Glomerular visceral epithelial cell (primary cell): ENCODE measurements around the gene PRSS22.

ENCODE experiments used
- DNase-seq: peaks from one replicate; pipeline ENCODE4 v3.0.0-alpha.2; 2016; ENCODE audit errors: extremely low spot score

Gene PRSS22

DNA sequence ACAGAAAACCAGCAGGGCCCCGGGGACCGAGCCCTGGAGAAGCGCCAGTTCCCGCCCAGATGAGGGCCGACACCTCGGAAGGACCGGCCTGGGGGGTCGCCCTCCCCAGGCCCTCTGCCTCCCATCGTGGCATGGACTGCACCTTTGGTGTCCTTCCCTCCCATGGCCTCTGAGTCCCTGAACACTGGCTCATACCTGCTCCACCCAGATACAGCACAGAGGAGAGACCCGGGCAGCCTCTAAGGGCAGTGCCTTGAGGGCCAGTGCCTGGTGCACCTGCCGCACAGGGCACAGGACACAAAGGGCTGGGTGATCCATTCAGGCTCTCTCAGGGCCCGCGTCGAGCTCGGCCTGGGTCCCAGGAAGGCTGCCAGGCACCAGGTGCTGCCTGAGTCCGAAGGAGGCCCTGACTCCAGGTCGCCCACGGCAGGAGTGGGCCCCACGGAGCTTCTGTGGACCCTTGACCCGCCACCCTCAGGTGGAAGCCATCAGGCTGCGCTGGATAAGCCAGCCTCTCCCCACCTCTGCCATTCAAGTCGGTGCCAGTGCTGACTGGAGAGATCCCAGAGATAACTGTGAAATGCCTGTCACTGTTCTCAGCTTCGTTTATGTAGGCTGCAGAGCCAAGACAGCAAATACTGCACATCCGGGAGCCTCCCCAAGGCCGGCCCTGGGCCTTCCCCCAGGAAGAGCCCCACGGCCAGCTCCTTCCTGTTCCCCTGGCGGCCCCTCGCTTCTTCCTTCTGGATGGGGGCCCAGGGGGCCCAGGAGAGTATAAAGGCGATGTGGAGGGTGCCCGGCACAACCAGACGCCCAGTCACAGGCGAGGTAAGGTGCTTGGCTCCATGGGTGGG, 28.2 kb downstream of the PRSS22 start, which contains the start of gene ZG16B:
Gene ZG16B, plus strand, starts transcription at position 803 of the 854 bp plus-strand sequence. CDS start 139 bp downstream, outside the sequence.
- DNase-seq: no peak

DNA sequence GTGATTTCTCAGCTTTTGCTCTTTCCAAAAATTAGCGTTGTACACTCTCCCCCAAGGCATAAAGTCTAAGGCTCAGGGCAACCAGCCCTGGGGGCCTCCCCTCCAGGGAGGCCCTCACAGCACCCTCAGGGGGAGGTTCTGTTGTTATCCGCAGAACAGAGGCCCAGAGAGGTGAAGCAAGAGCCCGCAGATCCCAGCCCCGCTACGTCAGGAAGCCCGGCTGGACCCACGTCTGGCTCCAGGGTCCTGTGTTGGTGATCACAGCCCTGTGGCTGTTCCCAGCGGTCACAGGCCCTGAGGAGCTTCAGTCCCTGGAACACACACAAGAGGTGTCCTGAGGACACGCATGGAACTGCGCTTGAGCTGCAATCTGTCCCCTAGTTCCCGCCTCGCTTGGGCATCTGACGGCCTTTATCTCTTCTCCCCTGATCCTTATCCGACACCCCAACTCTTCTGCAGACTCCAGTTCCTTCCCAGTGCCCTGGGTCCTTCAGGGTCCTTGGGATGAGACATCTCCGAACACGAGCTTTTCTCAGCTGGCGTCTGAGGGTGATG, 29.0 kb downstream of the PRSS22 start:
- no peak for DNase-seq

DNA sequence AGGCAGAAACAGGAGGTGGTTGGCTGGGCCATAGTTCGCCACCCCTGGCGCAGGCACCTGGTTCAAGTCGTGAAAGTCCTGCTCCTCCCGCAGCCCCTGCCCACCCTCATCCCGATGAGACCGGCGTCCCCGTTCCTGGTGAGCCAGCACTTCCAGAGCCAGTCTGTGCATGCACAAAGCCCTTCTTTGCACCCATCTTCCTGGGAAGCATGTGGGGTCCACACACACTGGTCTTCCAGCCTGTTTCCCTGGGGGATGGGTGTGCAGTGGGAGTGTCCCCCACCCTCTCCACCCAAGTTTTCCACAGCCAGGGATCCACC, 29.5 kb downstream of the PRSS22 start:
- DNase-seq: no peak

DNA sequence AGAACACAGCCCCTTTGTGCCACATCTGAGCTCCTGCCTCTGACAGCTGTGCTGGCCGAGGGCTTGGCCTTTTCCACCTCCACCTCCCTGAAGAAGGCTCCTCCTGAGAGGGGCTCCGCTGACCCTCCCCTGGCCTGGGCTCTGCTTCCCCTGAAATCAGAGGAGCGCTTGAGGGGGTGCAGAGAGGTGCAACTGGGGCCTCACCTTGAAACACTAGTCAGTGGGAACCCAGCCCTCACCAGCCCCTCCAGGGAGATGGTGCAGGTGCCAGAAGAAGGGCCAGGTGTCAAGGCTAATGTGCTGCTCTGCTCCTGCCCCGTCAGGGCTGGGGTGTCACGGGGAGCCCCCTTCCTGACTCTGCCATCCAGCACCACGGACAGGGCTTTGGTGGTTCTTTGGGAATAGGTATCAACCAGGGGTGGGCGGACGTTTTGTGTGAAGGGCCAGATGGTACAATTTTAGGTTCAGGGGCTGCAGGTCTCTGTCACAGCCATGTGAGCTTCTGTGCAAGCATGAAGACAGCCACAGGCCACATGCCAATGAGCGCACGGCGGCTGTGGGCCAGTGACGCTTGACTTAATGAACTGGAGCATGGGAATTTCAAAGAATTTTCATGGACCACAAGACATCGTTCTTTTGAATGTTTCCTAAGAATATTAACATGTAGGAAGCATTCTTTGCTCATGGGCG, 30.0 kb downstream of the PRSS22 start:
- DNase-seq: no peak

DNA sequence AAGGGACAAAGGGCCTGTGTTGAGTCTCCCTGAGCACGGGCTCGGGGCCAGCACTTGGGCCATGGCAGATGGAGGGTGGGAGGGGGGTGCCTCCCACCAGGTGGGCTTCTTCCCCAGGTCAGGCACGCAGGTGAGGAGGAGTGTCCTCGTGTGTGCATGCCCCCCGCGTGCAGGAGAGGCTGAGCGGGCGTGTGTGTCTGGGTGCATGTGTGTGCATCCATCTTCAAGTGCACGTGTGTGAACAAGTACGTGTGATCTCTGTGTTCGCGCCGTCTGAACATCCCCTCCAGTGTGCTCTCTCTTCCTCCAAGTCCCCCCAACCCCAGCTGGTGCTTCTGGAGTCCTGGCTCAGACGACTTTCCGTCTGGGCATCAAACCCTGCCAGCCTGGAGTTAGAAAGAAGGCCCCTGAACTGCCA, 30.6 kb downstream of the PRSS22 start:
- DNase-seq: no peak

DNA sequence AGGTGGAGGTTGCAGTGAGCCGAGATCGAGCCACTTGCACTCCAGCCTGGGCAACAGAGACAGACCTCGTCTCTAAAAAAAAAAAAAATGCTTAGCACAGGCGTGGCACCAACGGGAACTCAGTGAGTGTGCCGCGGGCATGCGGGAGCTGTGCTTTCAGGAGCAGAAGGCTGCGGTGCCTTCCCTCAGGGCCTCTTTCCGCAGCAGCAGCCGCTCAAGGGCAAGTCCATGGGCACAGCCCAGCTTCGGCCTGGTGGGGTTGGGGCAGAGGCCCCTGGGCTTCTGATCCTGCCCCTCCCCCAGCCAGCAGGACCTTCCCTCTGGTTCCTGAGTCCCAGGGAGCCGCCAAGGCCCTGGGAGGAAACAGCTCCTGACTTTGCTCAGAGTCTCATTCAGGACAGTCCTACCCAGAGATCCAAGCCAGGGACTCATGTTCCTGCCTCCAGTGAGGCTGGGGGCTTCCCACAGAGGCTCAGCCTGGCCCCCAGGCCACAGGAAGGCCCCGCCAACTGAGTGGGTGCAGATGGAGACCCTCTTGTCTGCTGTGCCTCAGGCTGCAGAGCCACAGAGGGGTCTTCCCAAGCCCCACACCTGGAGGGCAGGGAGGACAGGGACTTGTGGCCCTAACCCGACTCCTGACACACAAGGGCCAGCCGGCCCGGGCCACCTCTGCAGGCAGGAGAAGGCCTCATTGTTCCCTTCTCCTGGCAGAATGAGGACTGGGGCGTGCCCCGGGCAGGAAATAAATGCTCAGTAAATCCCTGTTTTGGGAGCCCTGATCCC, 31.2 kb downstream of the PRSS22 start:
- DNase-seq: no peak

DNA sequence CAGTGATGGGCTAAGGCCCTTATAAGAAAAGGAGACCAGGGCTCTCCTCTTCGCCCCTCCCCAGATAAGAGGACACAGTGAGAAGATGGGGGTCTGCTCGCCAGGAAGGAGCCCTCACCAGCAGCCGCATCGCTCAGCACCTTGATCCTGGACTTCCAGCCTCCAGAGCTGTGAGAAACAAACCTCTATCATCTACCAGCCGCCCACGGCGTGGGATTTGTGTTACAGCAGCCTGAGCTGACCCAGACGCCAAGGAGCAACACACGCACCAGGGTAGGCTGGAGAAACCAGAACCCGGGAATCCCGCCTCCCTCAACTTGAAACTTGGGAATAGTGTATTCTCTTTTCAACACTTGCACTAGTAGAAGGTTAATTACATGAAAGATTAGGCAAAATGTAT, 32.1 kb downstream of the PRSS22 start:
- DNase-seq: no peak

DNA sequence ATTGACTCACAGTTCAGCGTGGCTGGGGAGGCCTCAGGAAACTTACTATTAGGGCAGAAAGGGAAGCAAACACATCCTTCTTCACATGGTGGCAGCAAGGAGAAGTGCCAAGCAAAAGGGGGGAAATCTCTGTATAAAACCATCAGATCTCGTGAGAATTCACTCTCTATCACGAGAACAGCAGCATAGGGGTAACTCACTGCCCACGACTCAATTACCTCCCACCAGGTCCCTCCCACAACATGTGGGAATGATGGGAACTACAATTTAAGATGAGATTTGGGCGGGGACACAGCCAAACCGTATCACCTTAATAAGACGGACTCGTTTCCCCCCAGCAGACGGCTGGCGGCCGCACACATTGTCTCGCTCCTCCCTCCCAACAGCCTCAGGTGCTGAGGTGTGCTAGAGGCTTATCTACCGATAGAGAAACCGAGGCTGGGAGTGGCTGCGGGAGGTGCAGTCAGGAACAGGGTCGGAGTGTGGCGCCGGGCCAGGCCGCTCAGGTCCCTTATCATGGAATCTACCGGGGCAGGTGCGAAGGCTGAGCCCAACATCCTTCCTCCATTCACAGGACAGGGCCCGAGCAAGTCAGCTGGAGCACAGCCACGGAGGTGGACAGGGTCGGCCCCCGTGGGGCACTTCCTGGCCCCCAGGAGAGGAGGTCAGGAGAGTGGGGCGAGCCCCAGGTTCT, 32.8 kb downstream of the PRSS22 start:
- no peak for DNase-seq

DNA sequence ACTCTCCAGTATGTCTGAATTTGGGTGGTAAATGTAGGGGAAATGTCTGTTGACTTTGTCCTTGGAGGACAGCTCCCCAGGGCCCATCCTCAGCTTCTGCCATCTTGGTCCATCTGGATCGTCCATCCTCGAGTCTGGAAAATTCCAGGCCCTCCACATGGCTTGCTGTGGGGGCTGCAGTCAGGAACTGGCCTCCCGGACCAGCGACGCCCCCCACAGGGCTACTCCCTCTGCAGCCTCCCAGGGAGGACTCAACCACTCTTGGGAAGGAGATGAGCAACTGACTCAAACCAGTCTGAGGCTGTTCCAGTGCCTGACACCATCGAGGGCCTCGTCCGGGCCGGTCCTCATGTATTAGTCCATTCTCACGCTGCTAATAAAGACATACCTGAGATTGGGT, 33.3 kb downstream of the PRSS22 start:
- DNase-seq: no peak

DNA sequence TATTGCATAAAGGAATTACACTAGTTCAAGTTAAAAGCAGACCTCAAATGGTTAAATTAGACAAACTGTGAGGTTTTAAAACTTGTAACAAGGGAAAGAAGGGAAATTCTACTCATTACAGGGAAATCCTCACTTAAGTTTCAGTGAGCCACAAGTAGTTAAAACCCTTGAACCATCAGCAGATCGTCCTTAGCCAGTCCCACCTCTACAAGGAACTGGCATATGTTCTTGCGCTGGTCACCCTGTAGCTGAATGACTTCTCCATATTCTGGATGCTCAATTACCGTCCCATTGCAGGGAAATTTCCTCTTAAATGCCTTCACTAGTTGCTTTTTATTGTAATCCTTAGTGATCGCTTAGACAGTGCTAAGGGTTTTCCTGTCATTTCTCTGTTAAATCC, 35.5 kb downstream of the PRSS22 start:
- no peak for DNase-seq

DNA sequence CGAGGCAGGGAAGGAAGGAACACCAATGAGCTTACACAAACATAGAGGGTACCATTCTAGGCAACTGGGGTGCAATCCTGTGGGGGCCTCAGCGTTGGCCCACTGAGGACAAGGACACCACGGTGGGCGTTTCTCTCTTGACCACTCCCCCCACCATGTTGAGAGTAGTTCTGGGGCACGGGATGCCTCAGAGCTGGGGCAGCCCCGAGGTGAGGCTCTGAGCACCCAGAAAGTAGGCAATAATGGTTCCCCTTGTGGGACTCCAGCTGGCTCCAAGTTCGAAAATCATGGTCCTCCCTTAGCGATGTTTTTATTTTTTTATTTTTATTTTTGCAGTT, 35.8 kb downstream of the PRSS22 start:
- DNase-seq: no peak

DNA sequence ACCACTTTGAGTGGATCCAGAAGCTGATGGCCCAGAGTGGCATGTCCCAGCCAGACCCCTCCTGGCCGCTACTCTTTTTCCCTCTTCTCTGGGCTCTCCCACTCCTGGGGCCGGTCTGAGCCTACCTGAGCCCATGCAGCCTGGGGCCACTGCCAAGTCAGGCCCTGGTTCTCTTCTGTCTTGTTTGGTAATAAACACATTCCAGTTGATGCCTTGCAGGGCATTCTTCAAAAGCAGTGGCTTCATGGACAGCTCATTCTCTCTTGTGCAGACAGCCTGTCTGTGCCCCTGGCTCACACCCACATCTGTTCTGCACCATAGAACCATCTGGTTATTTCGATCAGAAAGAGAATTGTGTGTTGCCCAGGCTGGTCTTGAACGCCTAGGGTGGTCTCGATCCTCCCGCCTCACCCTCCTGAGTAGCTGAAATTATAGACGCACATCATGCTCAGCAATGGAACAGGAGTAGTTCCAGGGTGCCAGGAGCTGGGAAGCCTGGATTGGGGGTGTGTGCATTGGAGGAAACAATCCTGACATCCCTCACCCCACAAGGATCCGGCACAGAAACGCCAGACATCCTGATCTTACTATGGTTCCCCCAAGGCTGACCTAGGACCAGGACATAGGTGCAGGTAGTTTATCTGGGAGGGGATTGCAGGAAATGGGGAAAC, 36.3 kb downstream of the PRSS22 start:
- no peak for DNase-seq

DNA sequence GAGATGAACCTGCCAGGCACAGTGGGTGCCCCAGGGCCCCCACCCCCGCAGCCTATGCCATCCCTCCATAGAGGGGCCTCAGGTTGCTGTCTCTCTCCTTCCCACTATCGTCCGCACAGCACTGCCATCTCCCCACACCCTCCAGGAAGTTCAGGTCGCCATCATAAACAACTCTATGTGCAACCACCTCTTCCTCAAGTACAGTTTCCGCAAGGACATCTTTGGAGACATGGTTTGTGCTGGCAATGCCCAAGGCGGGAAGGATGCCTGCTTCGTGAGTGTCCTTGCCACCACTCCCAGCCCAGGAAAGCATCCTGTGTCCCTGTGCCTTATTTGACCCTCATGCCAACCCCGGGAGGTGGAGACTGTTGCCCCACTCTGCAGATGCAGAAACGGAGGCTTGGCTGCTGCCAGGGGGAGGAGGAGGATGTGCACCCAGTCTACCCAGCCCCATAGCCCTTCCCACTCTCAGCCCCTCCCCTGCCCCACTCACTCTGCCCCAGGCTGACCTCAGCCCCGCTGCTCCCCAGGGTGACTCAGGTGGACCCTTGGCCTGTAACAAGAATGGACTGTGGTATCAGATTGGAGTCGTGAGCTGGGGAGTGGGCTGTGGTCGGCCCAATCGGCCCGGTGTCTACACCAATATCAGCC, 37.0 kb downstream of the PRSS22 start:
- no peak for DNase-seq

DNA sequence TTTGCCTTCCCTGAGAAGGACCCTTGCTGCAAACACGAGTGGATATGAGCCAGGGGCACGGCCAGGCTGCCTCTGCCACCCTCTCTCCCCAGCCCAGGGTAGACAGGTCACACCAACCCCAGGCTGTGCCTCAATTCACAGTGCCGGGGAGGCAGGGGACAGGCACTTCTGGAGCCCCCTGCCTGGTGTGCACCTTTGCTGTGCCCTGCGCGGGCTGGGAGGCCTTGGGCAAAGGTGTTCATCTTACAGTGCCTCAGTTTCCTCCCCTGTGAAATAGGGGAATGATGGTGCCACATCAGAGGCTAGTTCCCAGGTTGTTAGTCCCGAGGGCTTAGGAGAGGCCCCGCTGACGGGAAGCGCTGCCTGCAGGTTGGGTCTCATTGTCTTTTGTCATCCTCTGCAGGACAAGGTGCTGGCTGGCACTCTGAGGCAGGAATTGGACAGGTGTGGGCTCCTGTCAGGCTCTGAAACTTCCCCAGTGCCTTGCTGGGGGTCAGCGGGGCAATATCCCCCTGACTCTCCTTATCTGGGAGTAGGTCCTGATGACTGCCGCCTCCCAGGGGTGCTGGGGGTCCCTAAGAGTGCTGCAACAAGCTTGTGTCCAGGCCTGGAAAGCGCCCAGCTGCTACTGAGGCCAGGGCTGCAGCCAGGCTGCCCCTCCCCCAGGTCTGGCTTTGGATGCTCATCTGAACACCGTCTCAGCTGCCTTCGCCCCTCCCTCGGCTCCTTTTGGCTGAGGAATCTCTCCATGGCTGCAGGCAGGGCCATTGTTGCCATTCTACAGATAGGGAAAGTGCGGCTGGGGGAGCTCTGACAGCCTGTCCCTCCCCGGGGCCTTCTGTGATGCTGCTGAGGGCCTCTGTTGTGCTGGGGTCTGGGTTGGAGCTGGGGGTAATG, 37.8 kb downstream of the PRSS22 start:
- no peak for DNase-seq

DNA sequence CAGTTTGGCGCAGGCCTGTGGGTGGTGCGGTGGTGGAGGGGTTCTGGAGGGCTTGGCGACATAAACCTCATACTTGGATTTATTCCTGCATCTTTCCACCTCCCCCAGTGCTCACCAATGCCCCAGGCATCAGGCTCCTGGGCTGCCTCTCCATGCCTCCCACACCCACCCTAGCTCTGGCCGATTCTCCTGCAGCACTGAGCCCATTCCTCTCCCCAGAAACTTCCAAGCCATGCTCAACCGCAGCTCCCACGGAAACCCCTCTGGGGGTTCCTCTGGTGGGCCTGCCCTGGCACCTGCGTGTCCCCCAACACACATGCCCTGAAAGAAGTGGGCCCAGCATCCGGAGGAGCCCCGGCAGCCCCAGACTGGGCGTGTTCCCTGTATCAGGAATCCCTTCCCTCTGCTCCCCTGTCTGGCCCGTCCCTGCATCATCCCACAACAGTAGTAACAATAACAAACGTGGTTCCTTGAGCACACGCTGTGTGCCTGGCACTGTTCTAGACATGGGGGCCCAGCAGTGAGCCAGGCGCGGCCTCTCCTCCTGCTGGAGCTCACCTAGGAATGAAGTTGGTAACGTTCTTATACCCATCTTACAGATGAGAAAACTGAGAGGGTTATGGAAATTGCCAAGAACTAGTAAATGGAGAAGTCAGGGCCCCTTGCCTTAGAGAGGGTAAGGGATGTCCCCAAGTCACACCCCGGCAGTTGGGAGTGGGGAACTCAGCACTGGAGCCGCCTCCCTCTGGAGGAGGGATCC, 38.6 kb downstream of the PRSS22 start:
- DNase-seq: no peak

DNA sequence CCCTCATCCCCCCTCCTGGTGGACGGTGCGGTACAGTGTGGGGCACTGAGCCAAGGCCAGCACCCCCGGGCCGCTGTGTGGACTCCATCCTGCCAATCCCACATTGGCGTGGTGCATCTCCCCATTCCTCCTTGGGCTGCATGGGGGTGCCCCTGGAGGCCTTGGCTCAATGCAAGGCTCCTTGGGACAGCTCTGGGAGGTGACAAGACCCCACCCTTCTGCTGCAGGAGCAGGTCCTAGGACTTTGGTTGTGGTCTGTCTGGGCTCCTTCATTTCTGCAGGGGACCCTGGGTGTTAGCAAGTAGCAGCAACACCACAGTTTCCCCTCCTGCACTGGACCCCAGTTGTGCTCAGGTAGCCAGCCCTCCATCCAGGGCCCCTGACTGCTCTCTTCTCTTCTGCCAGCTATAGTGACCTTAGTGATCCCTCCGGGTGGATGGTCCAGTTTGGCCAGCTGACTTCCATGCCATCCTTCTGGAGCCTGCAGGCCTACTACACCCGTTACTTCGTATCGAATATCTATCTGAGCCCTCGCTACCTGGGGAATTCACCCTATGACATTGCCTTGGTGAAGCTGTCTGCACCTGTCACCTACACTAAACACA, 39.6 kb downstream of the PRSS22 start:
- no peak for DNase-seq

DNA sequence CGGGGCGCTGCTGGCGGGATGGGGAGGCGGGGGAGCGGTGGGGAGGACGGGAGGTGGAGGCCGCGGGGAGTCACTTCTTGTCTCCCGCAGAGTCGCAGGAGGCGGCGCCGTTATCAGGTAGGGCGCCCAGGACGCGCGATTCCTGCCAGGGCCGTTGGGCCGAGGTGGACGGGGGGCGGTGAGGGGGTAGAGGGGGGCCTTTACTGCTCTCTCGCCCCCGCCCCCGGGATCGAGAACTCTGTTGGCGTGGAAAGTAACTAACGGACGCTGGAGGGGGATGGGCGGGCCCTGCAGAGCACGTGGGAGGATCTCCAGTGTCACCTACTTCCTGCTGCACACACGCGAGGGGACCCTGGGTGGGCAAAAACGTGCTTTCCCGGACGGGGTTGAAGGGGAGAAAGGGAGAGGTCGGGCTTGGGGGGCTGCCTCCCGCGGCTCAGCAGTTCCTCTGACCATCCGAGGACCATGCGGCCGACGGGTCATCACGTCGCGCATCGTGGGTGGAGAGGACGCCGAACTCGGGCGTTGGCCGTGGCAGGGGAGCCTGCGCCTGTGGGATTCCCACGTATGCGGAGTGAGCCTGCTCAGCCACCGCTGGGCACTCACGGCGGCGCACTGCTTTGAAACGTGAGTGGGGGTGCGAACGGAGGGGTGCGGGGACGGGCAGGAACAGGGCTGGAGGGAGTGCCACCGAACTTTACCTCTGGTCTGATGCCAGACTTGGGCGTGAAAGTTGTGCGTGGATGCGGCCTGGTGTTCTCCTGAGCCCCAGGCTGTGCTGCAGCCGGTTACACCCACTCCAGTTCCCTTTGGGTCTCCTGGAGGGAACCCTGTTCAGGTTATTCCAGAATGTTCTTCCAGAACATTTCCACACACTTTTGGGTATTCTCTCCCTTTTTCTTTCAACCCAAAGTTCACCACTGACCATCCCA, 40.4 kb downstream of the PRSS22 start:
- no peak for DNase-seq
